Measurements from ENCODE around the gene KIAA0232. TPM values are rescaled to one million over a fixed set of nuclear protein-coding genes. Genes with fewer than 3 reads are reported as not detected.

The KIAA0232 gene
- total and polyA plus RNA-seq, 2 of the 8 experiments (the other 6 are each of a cell fraction or from before 2014, with no cell fraction given): 5.6 to 23.3 TPM

GRCh38 chr4:6819295-6819694, 36.8 kb downstream of the KIAA0232 start:
- Histone ChIP-seq H3K9ac (replicated peaks in 1 of 4; ENCODE audit: extremely low read depth in 1 of 4, low read depth in 3 of 4, low read length in 3 of 4) (no peak overlapping the region), H4K20me1 (replicated peaks in 1 of 2; ENCODE audit: control insufficient read depth in 1 of 2, insufficient read depth in 2 of 2, low read length in 2 of 2) (peaks cover 0 to 2% of the 10 kb centered on the region in 2 experiments), H3K27me3 (replicated peaks in 1 of 4; ENCODE audit: control insufficient read depth in 3 of 4, extremely low read depth in 1 of 4, insufficient read depth in 3 of 4, low read length in 3 of 4) (no peaks in the 10 kb centered on the region), H3K4me3 (ENCODE audit: extremely low read depth in 1 of 4, insufficient read depth in 2 of 4, low read depth in 3 of 4, low read length in 4 of 4) (no peak overlapping the region), H2BK15ac (ENCODE audit: low read length) (no peak overlapping the region), H3K4me1 (replicated peaks in 1 of 4; ENCODE audit: control insufficient read depth in 3 of 4, insufficient read depth in 4 of 4, low read length in 3 of 4) (no peaks in the 10 kb centered on the region), H3K27ac (ENCODE audit: low read depth, low read length) (no peak overlapping the region), H2BK5ac (ENCODE audit: low read depth, low read length) (no peak overlapping the region), H4K8ac (ENCODE audit: extremely low read depth, insufficient read depth, low read length) (no peak overlapping the region), H3K18ac (ENCODE audit: extremely low read depth, low read length) (no peak overlapping the region), H3K14ac (ENCODE audit: insufficient read length) (no peak overlapping the region), H3K4ac (replicated peaks; ENCODE audit: insufficient read length, low read depth, low read length) (no peak overlapping the region), H3K23me2 (ENCODE audit: low read depth, low read length) (no peaks in the 10 kb centered on the region), H3K4me2 (ENCODE audit: insufficient read depth in 1 of 2, low read depth in 2 of 2, low read length in 2 of 2) (no peak overlapping the region), H3K9me3 (ENCODE audit: insufficient read depth in 2 of 2, low read depth in 1 of 2, low read length in 1 of 2) (peaks cover 7 to 19% of the 10 kb centered on the region in 2 experiments; a peak in 3 of 4 replicates), H3K36me3 (ENCODE audit: control insufficient read depth in 2 of 4, insufficient read depth in 4 of 4, low read length in 3 of 4) (peaks cover 0 to 9% (median 2%) of the 10 kb centered on the region in 4 experiments; a peak in 4 of 8 replicates), H2BK12ac (ENCODE audit: low read depth, low read length) (no peak overlapping the region), H2AFZ (ENCODE audit: low read length) (no peak overlapping the region), H2BK20ac (ENCODE audit: low read length) (no peak overlapping the region), H3K79me2 (ENCODE audit: control insufficient read depth in 1 of 2, insufficient read depth in 2 of 2, low read length in 2 of 2) (peaks cover 0 to 69% of the 10 kb centered on the region in 2 experiments; a peak in 2 of 4 replicates), H2BK120ac (replicated peaks; ENCODE audit: low read depth, low read length) (no peak overlapping the region), H3K23ac (ENCODE audit: insufficient read length) (no peak overlapping the region), H2AK5ac (ENCODE audit: low read depth, low read length) (no peak overlapping the region), H4K5ac (ENCODE audit: insufficient read length, low read depth, low read length) (no peak overlapping the region), H3K79me1 (ENCODE audit: low read depth, low read length) (no peaks in the 10 kb centered on the region; the same call in 1 of the 2 replicates), H4K91ac (replicated peaks; ENCODE audit: insufficient read length, low read length) (no peak overlapping the region), H3K56ac (replicated peaks; ENCODE audit: insufficient read length, low read depth, low read length) (no peak overlapping the region)
- FAIRE-seq (no peak), DNase-seq (ENCODE audit: low read depth in 1 of 2, low spot score in 2 of 2) (no peak)
- POLR2A ChIA-PET (ENCODE audit: partially characterized antibody): no interaction called here
- 68% methylated on average over 1 of the region's 1 CpG; no CpG with 5 or more reads in 1 of the 2 experiments for WGBS, 2 experiments (ENCODE audit: extremely low coverage in 1 of 2, insufficient coverage in 1 of 2, insufficient read length in 1 of 2, insufficient replicate concordance in 2 of 2, low coverage in 1 of 2, low lambda C conversion rate in 2 of 2, missing lambda C conversion rate in 1 of 2)
- CTCF ChIA-PET (ENCODE audit: partially characterized antibody): no interaction called here
- TF ChIP-seq JUN (IDR thresholded peaks at IDR 0.05; ENCODE audit: low read depth, low read length): no peak
- no peak for TF ChIP-seq SP1 (IDR thresholded peaks at IDR 0.05; ENCODE audit: low read depth, low read length)
- TF ChIP-seq TEAD4 (IDR thresholded peaks at IDR 0.05; ENCODE audit: low read depth, low read length): no peak
- TF ChIP-seq POLR2A (IDR thresholded peaks at IDR 0.05; ENCODE audit: control extremely low read depth in 1 of 2, low read depth in 2 of 2, low read length in 2 of 2): no peak
- TF ChIP-seq SRF (IDR thresholded peaks at IDR 0.05; ENCODE audit: low read depth, low read length): no peak
- TF ChIP-seq JUND (IDR thresholded peaks at IDR 0.05; ENCODE audit: low read length): no peak
- TF ChIP-seq RFX5 (IDR thresholded peaks at IDR 0.05; ENCODE audit: borderline replicate concordance, low read depth, low read length): no peak
- TF ChIP-seq SIRT6 (IDR thresholded peaks at IDR 0.05; ENCODE audit: low read length): no peak
- no peak for TF ChIP-seq BACH1 (IDR thresholded peaks at IDR 0.05; ENCODE audit: low read length)
- no peak for TF ChIP-seq E2F6 (IDR thresholded peaks at IDR 0.05)
- no peak for TF ChIP-seq TBP (IDR thresholded peaks at IDR 0.05; ENCODE audit: low read depth, low read length)
- no peak for TF ChIP-seq KDM1A (IDR thresholded peaks at IDR 0.05; ENCODE audit: borderline replicate concordance, low read length)
- TF ChIP-seq TAF7 (optimal IDR thresholded peaks at IDR 0.05; ENCODE audit: borderline replicate concordance, low read depth, low read length): no peak
- TF ChIP-seq YY1 (IDR thresholded peaks at IDR 0.05; ENCODE audit: low read depth, low read length): no peak
- no peak for TF ChIP-seq CTBP2 (IDR thresholded peaks at IDR 0.05; ENCODE audit: borderline replicate concordance, insufficient read depth, insufficient read length, low read length)
- no peak for TF ChIP-seq TAF1 (IDR thresholded peaks at IDR 0.05; ENCODE audit: low read depth, low read length)

Measured in H1 (cell line).